NB4 (cell line): ENCODE measurements around the gene GRIK2.

Experiments used
- CTCF ChIP-seq: IDR thresholded peaks from one replicate; pipeline ENCODE4 v1.5.1; 2012; ENCODE audit warnings: low read depth, low read length
- MAX ChIP-seq: IDR thresholded peaks from 2 replicates; pipeline ENCODE4 v1.6.1; 2011; ENCODE audit warnings: low read depth, low read length
- MYC ChIP-seq: IDR thresholded peaks from 2 replicates; pipeline ENCODE4 v1.6.1; 2011; ENCODE audit warnings: low read depth, low read length
- POLR2A ChIP-seq: IDR thresholded peaks from 2 replicates; pipeline ENCODE4 v1.6.1; 2011; ENCODE audit warnings: mild to moderate bottlenecking; ENCODE audit not compliant: insufficient read length; ENCODE audit errors: extremely low read depth

GRCh38 chr6:101484781-101485180, 91.3 kb downstream of the GRIK2 start:
- TF ChIP-seq CTCF: no peak
- no peak for TF ChIP-seq MYC
- TF ChIP-seq POLR2A: no peak
- TF ChIP-seq MAX: no peak
